GM12891 (cell line): ENCODE data around the gene PPP2R2D.

ENCODE experiments used
- PAX5 ChIP-seq: IDR thresholded peaks from 2 replicates; pipeline ENCODE4 v1.6.1; 2011; ENCODE audit warnings: low read length, moderate library complexity, mild to moderate bottlenecking; ENCODE audit not compliant: insufficient read depth, severe bottlenecking
- POLR2A ChIP-seq: IDR thresholded peaks from 2 replicates; pipeline ENCODE4 v1.6.1; 2011; ENCODE audit warnings: low read depth, low read length, control low read depth
- POLR2AphosphoS5 ChIP-seq: IDR thresholded peaks from 2 replicates; pipeline ENCODE4 v1.6.1; 2011; ENCODE audit warnings: low read depth, low read length, control low read depth
- POU2F2 ChIP-seq: IDR thresholded peaks from 2 replicates; pipeline ENCODE4 v1.6.1; 2011; ENCODE audit warnings: low read depth, mild to moderate bottlenecking, control low read depth, low read length, moderate library complexity
- SPI1 ChIP-seq: IDR thresholded peaks from 2 replicates; pipeline ENCODE4 v1.6.1; 2011; ENCODE audit warnings: low read depth, low read length, control low read depth
- TAF1 ChIP-seq: IDR thresholded peaks from 2 replicates; pipeline ENCODE4 v1.6.1; 2011; ENCODE audit warnings: low read depth, low read length, control low read depth

DNA sequence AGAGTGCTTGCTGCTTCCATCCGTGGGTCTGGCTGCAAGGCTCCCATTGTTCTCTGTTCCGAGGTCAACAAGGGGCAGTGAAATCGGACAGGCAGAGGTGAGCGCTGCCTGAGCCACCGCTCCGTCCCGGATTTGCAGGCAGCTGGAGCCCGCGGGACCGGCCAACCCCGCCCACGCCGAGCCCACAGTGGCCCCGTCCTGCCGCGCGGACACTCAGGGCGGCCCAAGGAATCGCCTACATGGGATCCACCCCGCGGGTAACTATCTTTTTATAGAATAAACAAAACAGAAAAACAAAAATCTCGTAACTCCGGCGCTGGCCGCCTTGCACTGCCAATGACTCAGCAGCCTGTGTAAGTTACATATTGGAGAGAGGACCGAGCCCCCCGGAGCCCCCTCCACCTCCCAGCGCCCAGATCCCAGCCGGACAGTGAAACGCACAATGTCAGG is 79.0 kb downstream of the PPP2R2D start:
- TF ChIP-seq POLR2AphosphoS5 (no peak), POLR2A (no peak), TAF1 (no peak), PAX5 (no peak), SPI1 (no peak), POU2F2 (no peak)
